Right atrium auricular region (tissue), 2 donors: ENCODE data around the gene SDF2. TPM values are rescaled to one million over a fixed set of nuclear protein-coding genes. Genes with fewer than 3 reads are reported as not detected.
"Not testable (repeated sequence)": the region's sequence is repeated elsewhere in the genome, so short reads cannot be mapped to it uniquely, and the experiment has no call there.

Experiments
- DNase-seq: peaks from one replicate; pipeline ENCODE4 v3.0.0-alpha.2; 2019; ENCODE audit warnings: low spot score
- H3K27ac ChIP-seq, 2 donors: fragments of 200-600 bp; sonication (generic); 1 replicate in 1 of 2; 2 replicates in 1 of 2; pipeline ENCODE4 v1.5.1; 2016 to 2019
- H3K27me3 ChIP-seq, 2 donors: fragments of 200-600 bp; sonication (generic); one replicate each; pipeline versions ENCODE4 v1.5.1 to v1.6.0; 2017 to 2019
- H3K36me3 ChIP-seq: fragments of 200-600 bp; sonication (generic); one replicate; pipeline ENCODE4 v1.5.1; 2016
- H3K4me1 ChIP-seq, 2 donors: fragments of 200-600 bp; sonication (generic); one replicate each; pipeline versions ENCODE4 v1.5.1 to v1.6.0; 2017 to 2019
- H3K4me3 ChIP-seq, 2 donors: fragments of 200-600 bp; sonication (generic); 1 replicate in 1 of 2; 2 replicates in 1 of 2; pipeline ENCODE4 v1.5.1; 2017 to 2019; ENCODE audit warnings: mild to moderate bottlenecking in 1 of 2, moderate library complexity in 1 of 2
- H3K9me3 ChIP-seq, 2 donors: fragments of 200-600 bp; sonication (generic); one replicate each; pipeline ENCODE4 v1.5.1; 2019
- CTCF ChIP-seq, 2 donors: fragments of 200-600 bp; sonication (generic); IDR thresholded peaks; one replicate each; pipeline ENCODE4 v1.5.1; 2019; ENCODE audit warnings: antibody characterized with exemption in 2 of 2
- total RNA-seq, 2 donors: library from RNA; depleted of rRNA; stranded (reverse); fragments of >200 nt; gene quantifications; one replicate each; pipeline ENCODE4 v1.1.0, GENCODE V29; 2016

SDF2 gene
- total RNA-seq, 2 donors from 2014 or later = 23.0 to 32.5 TPM

DNA sequence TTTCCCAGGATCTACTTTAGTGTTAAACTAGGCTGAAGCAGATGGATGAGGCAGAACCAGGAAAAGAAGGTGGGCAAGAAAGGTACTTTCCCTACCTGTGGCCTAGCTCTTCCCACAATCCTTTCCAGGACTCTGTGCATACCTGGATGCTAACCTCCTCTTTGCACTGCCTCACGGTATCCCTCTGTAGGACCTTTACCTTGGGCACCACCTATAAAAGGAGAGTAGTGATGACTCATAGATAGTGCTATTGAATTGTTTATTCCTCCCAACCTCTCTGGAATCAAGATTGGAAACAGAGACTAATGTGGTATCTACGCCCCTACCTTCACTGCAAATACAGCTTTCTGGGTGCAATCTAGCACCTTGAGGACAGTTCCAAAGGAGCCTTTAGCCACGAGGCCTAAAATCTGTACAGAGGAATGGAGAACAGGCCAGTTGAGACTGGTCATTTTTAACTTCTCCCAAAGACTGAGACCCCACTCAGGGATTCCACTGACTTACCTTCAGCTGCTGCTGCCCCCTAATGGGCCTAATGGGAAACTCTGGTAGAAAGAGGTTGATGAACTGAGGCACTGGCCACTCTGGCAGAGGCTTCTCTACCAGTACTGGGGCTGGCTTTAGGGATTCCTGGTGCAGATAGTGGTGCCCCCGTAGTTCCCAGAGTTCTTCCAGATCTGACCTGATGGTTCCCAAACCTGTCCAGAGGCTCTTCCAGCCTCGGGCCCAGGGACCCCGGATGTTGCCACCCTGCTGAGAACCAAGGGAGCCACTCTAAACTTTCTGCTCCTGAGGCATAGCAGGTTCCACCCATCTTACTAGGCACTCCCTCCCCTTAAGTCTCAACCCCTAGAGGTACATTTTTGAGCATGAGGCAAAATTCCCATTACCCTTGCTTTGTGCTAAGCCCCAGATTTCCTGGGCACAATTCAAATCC lies 48.5 kb downstream of the SDF2 start:
- Histone ChIP-seq H3K4me1 (no peaks in the 10 kb centered on the region), H3K27me3 (no peaks in the 10 kb centered on the region), H3K9me3 (no peaks in the 10 kb centered on the region), H3K36me3 (peaks cover 42% of the 10 kb centered on the region), H3K27ac (no peak overlapping the region), H3K4me3 (no peak overlapping the region)
- DNase-seq = no peak
- peak; percentile 43 to 74 for TF ChIP-seq CTCF (IDR thresholded peaks at IDR 0.05)

- DNase-seq = no peak
- Histone ChIP-seq H3K27ac (no peak overlapping the region), H3K36me3 (peaks cover 35% of the 10 kb centered on the region), H3K4me3 (no peak overlapping the region), H3K27me3 (no peaks in the 10 kb centered on the region), H3K4me1 (no peaks in the 10 kb centered on the region), H3K9me3 (no peaks in the 10 kb centered on the region)
- no peak for TF ChIP-seq CTCF (IDR thresholded peaks at IDR 0.05)
These were observed 49.2 kb downstream of the SDF2 start for GRCh38 chr17:28612531-28612930.

DNA sequence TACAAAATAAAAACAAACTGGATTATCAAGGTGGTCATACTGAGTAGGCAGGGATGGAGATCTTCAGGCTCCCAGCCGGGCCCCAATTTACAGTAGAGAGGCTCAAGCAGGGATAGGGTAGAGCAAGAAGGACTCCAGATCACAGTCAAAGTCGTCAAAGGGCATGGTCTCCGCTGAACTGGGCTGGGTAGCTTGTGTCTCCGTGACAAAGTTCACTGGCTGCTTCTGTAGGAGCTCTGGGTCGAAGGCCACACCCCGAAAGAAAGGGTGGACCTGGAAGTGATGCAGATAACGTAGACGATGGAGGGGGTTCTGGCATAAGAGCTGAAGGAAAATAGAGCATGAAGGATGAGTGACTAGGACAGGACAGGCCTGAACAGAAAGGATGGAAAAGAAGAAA lies 51.3 kb downstream of the SDF2 start:
- H3K4me3 ChIP-seq = no peak overlapping the region
- peaks cover 15% of the 10 kb centered on the region for H3K36me3 ChIP-seq
- no peak overlapping the region for H3K27ac ChIP-seq
- DNase-seq = no peak
- no peaks in the 10 kb centered on the region for H3K4me1 ChIP-seq
- TF ChIP-seq CTCF (IDR thresholded peaks at IDR 0.05) = no peak
- no peaks in the 10 kb centered on the region for H3K27me3 ChIP-seq
- H3K9me3 ChIP-seq = no peaks in the 10 kb centered on the region

DNA sequence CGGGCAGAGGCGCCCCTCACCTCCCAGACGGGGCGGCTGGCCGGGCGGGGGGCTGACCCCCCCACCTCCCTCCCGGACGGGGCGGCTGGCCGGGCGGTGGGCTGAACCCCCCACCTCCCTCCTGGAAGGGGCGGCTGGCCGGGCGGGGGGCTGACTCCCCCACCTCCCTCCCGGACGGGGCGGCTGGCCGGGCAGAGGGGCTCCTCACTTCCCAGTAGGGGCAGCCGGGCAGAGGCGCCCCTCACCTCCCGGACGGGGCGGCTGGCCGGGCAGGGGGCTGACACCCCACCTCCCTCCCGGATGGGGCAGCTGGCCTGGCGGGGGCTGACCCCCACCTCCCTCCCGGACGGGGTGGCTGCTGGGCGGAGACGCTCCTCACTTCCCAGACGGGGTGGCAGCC lies 57.7 kb downstream of the SDF2 start:
- not testable (repeated sequence) for H3K4me1 ChIP-seq, H3K9me3 ChIP-seq, H3K27me3 ChIP-seq, H3K36me3 ChIP-seq, DNase-seq, H3K4me3 ChIP-seq, H3K27ac ChIP-seq

- H3K9me3 ChIP-seq = no peaks in the 10 kb centered on the region
- no peak for TF ChIP-seq CTCF (IDR thresholded peaks at IDR 0.05)
- H3K4me1 ChIP-seq = peaks cover 0 to 17% of the 10 kb centered on the region in 2 donors
- peak overlapping the region; percentile 48 to 70 for H3K4me3 ChIP-seq
- peak overlapping the region; percentile 93 to 96 for H3K27ac ChIP-seq
- DNase-seq = peak; percentile 73
- H3K27me3 ChIP-seq = no peaks in the 10 kb centered on the region
- H3K36me3 ChIP-seq = no peaks in the 10 kb centered on the region
These were observed 62.2 kb downstream of the SDF2 start for GRCh38 chr17:28599311-28600184.

DNA sequence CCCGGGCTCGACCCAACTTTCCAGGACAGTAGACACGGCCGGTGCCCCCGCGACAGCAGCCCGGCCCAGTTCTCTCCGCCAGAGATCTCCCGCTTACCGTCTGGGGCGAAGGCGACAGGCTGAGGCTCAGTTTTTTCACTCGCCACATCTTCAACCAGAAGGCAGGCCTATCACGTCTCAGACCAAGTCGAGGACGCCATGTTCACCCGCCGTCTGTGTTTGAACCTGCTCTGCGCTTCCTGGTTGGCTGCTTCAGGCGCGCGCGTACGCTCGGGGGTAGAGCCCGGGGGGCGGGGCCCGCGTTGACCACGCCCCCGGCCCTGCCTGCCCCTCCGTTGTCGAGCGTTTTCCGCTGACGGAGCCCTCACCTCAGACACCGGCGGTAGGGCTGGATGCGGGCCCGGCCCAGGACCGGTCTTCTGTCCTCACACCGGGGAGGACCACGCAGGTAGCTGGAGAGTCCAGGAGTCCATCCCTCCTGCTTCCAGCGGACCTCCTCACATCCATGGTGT lies 62.9 kb downstream of the SDF2 start, which contains the start of gene SPAG5:
TSS of gene SPAG5 (minus strand) at position 227 of the 512 bp plus-strand sequence. CDS start at position 148, 79 bp downstream.
- H3K4me3 ChIP-seq = peak within 1 kb of the TSS; percentile 48 to 70
- H3K27me3 ChIP-seq = no peaks in the 10 kb centered on the region
- no peak for TF ChIP-seq CTCF (IDR thresholded peaks at IDR 0.05)
- DNase-seq = peak; percentile 95
- no peaks in the 10 kb centered on the region for H3K36me3 ChIP-seq
- peaks cover 0 to 17% of the 10 kb centered on the region in 2 donors for H3K4me1 ChIP-seq
- peak within 1 kb of the TSS; percentile 93 to 96 for H3K27ac ChIP-seq
- no peaks in the 10 kb centered on the region for H3K9me3 ChIP-seq
